SU-DHL-6 (cell line): ENCODE measurements around the gene DIPK1B.

Experiments
- EZH2phosphoT487 ChIP-seq: fragments of 200-600 bp; sonication (generic), shearing (Covaris generic); conservative IDR thresholded peaks from 2 replicates; pipeline ENCODE4 v1.6.1; 2018; ENCODE audit warnings: mild to moderate bottlenecking, antibody characterized with exemption, low read length, moderate library complexity, mixed read lengths
- TF ChIP-seq, protein P1 (sequence below): fragments of 200-600 bp; sonication (generic); IDR thresholded peaks from one replicate; pipeline ENCODE4 v1.5.1; 2017; ENCODE audit warnings: antibody characterized with exemption, mild to moderate bottlenecking, low read length, moderate library complexity; ENCODE audit not compliant: insufficient read depth, poor library complexity, severe bottlenecking

DNA sequence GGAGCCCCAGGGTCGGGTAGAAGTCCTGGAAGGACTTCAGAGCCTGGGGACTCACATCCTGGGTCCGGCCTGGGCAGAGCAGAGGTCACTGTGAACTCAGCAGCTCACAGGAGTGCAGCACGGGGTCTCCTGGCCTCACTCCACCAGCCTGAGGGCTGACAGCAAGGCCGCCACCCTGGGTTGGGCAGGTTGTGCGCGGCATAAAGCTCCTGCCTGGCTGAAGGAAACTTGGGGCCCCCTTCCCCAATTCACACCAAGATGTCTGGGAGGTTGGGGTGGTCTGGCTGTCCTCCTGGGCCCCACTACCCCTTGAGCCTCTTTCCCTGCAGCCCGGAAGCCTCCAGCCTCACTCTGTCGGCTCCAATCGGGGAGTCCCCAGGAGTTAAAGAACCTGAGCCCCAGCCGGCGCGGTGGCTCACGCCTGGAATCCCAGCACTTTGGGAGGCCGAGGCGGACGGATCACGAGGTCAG lies 49.9 kb downstream of the DIPK1B start:
- TF ChIP-seq, protein P1, sequence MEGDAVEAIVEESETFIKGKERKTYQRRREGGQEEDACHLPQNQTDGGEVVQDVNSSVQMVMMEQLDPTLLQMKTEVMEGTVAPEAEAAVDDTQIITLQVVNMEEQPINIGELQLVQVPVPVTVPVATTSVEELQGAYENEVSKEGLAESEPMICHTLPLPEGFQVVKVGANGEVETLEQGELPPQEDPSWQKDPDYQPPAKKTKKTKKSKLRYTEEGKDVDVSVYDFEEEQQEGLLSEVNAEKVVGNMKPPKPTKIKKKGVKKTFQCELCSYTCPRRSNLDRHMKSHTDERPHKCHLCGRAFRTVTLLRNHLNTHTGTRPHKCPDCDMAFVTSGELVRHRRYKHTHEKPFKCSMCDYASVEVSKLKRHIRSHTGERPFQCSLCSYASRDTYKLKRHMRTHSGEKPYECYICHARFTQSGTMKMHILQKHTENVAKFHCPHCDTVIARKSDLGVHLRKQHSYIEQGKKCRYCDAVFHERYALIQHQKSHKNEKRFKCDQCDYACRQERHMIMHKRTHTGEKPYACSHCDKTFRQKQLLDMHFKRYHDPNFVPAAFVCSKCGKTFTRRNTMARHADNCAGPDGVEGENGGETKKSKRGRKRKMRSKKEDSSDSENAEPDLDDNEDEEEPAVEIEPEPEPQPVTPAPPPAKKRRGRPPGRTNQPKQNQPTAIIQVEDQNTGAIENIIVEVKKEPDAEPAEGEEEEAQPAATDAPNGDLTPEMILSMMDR, result no peak
- no peak for TF ChIP-seq EZH2phosphoT487
